HG02678 (cell line): ENCODE results near the gene ZSWIM4.

Experiments
- ATAC-seq: cut with Tn5 transposase; IDR thresholded peaks from one replicate; pipeline ENCODE4 v1.9.1; 2021; ENCODE audit warnings: mild to moderate bottlenecking, moderate library complexity; ENCODE audit not compliant: unreplicated experiment

ZSWIM4 gene

DNA sequence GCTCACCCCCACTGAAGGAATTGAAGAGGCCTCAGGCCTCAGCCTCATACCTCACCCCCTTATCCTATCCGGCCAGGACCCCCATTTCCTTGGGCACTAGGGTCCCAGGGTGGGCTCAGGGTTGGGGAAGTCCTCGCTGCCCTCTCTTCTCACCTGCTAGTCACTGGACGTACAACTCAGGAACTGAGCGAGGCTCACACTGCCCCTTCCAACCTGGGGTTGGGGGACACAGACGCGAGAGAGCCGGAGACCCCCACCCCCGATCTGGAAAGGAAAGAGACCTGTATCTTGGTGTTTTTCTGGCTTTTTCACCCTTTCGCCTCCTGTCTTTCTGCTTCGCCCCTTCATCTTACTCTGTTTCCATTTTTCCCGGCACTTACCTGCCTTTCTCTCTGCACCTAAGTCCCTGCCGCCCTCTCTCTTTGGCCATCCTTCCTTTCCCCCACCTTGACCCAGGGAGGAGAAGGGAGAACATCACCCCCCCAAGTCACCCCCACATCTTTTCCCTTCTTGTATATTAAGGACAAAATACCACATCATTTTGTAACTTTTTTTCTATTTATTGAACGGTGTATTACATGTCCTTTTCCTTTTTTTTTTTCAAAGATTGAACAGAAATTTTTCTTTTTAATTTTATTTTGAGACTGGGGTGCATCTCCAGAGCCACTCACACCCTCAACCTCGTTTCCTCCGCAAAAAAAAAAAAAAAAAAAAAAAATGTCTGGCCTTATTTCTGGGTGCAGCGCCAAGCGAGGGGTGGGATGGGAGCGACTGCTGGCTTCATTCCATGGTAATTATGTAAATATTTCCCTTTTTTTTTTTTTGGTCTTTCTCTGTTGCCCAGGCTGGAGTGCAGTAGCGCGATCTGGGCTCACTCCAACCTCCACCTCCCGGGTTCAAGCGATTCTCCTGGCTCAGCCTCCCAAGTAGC is 36.6 kb downstream of the ZSWIM4 start:
- ATAC-seq = no peak

DNA sequence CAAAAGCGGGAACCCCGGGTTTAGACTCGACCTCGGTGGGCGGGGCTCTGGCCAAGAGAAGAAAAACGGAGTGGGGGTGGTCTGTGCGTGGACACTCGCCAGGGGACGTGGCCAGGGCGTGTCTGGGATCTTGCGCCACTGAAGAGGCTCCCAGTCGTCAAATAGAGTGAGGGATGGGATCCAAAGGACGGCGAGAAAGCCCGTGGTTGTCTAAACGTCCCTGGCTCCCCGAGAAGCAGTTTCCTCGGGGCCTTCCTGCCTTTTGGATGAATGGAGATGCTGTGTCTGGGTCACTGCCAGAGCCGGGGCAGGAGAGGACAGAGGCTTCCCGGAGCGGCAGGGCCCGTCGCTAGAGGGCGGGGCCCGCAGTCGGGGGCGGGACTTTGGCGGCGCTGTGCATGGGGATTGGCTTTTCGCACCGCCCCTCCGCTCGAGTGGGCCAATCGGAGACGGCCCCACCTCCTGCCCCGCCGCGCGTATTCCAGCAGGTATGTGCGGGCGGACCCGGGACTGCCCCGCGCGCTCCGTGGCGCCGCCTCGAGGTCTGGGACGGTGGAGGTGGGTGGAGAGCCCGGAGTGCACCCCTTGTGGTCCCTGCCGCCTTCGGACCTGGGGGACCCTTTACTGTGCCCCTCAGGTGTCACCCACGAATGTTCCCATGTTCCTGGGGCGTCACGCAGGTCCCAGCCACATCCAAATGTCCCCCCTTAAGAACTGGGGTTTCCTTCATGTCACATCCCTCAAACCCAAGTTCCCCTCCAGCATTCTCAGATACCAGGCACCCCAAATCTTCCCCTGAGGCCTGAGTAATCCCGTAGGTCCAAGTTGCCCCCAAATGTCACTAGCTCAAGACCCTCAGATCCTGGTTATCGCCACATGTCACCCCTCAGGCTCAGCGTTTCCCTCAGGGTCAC is 38.3 kb downstream of the ZSWIM4 start:
- ATAC-seq = peak; percentile 86

GRCh38 chr19:13834244-13835069 is 39.2 kb downstream of the ZSWIM4 start:
- no peak for ATAC-seq

- no peak for ATAC-seq
These were observed 40.8 kb downstream of the ZSWIM4 start for GRCh38 chr19:13835791-13836723.

- ATAC-seq = no peak
These were observed 43.3 kb downstream of the ZSWIM4 start for GRCh38 chr19:13838435-13839129.

DNA sequence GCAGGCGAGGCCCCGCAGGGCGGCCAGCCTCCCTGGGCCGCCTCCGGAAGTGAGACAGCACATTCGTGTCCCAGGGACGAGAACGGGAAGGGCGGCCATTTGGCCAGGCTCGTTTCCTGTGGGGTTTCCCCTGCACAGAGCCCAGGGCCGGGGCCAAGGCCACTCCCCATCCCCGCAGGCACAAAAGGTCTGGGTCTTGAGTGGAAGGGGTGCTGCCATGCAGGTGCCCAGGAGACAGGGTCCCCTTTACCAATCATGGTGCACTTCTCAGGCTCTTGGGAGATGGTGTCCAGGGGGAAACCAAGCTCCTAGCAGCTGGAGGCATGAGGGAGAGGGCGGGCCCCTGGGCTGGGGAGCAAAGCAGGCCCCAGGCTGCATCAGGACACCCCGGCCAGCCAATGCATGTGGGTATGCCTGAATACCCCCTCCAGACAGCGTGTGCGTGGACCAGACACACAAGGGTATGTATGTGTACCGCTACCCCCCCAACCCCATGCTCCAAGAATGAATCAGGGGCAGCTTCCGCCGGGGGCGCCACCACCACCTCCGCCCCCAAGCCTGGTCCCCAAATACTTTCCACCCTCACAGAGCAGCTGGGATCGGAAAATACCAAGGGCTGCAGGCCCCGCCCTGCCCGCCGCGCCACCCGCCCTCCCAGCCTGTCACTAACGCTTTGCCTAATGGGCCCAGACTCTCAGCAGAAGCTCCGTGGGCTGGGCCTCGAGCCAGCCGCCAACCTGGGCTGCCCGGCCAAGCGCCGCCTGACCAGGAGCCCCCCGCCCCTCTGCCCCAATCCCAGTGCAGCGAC is 44.1 kb downstream of the ZSWIM4 start:
- peak; percentile 40 for ATAC-seq

DNA sequence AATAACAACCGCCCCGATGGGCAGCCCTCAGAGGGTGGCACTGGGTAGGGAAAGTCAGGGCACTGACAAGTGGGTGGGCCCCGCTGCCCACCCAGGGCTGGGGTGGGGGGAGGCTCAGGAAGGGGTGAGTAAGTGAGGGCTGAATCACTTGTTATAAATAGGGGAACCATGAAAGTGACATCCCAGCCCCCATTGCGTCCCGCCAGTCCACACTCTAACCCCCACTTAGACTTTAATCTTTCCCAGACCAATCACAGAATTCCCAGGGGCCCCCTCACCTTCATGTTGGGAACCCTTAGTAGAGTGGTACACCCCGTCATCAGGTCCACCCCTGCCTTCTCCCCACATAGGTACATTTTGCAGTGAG is 44.7 kb downstream of the ZSWIM4 start:
- no peak for ATAC-seq

GRCh38 chr19:13840305-13841085 is 45.3 kb downstream of the ZSWIM4 start:
- no peak for ATAC-seq

DNA sequence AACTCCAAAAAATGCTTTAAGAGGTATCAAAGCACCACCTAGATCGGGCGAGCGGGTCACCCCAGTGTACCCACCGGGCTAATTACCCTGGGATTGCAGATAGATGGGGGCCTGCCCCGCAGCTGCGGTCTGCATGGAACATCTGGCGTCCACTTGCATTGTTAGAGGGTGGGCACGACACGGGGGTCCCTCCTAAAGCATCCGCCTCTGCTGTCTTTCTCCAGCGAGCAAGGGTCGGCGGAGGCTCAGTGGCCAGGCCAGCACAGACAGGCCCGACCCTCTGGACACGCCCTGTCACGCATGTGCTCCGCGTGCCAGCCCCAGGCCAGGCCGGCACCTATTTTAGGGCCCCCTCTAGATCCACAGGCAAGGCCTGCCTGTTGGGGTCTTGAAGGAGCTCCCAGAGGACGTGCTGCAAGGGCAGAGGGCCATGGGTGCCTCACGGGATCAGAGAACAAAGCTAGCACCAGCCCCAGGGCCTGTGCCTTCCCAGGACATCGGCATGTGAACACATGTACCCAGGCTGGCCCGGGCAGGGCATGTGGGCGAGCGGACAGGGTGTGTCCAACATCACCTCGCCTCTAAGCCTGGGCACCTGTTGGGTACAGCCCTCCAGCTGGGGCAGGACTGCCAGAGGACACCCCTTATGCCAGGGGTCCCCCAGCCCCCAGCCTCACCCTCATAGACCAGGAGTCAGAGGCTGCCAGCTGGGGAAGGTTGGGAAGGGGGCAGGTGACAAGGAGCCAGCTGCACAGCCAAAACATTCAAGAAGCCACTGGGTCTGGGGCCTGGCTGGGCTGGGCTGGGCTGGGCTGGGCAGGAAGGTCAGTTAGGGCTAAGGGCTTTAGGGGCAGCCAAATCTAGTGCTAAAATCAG is 46.1 kb downstream of the ZSWIM4 start:
- no peak for ATAC-seq

- ATAC-seq = no peak
These were observed 46.7 kb downstream of the ZSWIM4 start for GRCh38 chr19:13841962-13842290.

DNA sequence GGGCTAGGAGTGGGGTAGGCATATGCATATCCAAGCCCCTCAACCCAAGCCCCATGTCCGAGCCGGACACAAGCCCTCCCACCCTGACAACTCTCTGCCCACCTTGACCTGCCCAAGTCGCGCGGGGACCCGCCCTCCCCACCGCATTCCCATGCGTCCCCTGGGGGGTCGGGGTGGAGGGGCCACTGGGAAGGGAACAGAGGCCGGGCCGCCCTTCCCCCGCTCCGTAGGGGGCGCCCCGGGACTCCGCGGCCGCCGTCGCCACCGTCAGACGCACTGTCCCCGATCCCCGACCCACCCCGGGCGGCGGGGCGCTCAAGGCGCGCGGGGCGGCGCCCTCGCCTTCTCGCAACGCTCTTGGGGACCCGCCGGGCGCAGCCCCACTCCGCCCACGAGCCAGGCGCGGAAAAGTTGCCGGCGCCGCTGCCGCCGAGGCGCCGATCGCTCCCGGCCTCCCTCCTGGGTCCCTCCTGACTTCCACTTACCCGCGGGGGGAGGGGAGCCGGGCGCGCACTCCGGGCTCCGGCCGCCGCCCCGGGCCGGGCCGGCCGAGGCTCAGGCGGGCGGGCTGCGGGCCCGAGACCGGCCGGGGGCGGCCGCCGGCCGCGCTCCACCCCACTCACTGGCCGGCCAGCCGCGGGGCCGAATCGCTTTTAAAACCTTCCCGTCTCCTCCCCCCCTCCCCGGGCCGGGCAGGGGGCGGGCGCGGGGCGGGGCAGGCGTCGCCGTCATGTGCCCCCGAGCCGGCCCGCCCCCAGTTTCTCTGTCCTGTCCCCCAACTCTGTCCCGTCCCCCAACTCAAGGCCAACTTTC is 47.3 kb downstream of the ZSWIM4 start:
- ATAC-seq = peak; percentile 25

- ATAC-seq = no peak
These were observed 48.1 kb downstream of the ZSWIM4 start for GRCh38 chr19:13843104-13843921.

- no peak for ATAC-seq
These were observed 48.9 kb downstream of the ZSWIM4 start for GRCh38 chr19:13844130-13844631.

DNA sequence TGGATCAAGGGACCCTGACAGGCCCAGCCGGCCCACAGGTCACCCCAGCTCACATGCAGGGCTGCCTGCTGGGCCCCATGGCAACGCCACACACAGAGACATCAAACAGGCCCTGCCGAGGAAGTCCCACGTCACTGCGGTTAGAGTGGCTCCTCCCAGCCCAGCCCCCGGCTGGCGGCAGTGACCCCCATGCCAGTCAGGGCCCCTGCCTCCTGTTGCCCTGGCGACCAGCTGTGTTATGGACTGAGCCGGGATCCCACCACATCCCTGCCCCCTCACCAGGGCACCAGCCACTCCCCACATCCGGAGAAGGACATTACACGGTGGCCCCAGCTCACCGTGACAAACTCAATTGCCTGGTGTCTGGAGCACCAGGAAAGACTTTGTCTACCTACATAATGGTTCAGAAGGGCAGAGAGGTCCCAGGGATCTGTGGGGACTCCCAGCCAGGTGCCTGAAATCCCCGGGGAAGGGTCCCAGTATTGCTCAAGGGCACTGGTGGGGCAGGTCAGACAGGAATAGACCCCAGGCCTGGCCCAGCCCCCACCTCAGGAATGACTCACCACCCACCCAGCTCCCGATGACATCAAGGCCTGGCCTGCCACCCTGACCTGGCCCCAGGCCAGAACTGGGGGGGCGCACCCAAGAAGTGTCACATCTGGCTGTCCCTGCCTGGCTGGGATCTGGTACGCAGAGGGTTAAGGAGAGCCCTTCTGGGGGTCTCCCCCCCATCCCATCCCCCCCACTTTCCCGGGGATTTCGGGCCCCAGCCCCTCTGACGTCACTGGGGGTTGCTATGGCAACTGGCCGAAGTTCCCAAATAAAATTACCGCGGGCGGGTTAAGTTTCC is 51.5 kb downstream of the ZSWIM4 start:
- ATAC-seq = peak; percentile 52
